Erythroblast (primary cell): ENCODE data around the gene STARD13.
A peak's percentile ranks its signal among the peaks of the same experiment; 100 is the strongest.

Source experiments
- DNase-seq, 2 experiments: peaks; one replicate each; lab custom pipeline; 2025; lab: John Stamatoyannopoulos, UW
- GATA1 ChIP-seq: IDR thresholded peaks from 2 replicates; pipeline ENCODE4 v1.6.1; 2011; ENCODE audit warnings: low read depth, mild to moderate bottlenecking, control low read depth, low read length, moderate library complexity
- POLR2A ChIP-seq: IDR thresholded peaks from 2 replicates; pipeline ENCODE4 v1.6.1; 2011; ENCODE audit warnings: mild to moderate bottlenecking, low read length

STARD13 gene

DNA sequence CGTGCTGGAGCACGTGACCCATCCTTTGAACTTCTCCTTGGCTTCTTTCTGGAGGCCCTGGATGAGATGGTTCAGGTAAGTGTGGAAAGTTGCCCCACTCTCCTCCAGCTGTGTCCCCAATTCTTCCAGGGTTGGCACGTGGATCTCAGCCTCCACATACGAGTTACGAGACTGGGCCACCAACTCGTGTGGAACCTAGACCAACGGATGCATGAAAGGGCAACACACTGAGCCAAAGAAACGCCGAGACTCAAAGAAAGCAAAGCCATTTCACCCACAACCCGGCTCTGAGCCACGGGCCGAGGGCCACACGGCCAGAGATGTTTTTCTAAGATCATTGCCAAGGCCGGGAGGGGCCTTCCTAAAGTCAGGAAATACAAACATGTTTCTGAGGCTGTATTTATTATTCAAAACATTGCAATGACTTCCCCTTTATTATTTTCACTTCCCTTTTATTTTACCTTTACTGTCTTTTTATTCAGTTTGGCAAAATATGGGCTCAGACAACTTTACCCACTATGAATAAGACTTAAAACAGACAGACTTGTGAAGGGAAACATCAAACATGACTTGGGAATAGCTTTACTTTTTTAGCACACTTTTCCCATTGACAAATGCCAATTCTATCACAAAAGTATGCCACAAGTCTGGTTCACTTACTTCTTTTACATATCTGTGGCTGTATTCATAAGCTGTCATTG is 174.7 kb downstream of the STARD13 start:
- no peak for DNase-seq
- TF ChIP-seq GATA1, result no peak
- TF ChIP-seq POLR2A, result no peak

DNA sequence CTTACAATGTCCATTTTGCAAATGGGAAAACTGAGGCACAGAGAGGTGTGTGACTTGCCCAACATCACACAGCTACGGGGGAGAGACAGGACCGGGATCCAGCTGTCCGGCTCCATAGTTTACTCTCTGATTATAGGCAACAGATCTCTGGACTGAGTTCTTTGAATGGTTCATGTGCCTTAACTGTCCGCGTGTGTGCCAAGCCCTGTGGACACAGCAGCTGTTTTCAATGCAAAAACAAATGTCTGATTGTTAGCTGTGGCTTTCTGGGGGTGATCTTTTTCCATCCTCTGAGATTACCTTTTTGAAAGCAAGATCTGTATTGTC is 175.2 kb downstream of the STARD13 start:
- TF ChIP-seq GATA1, result no peak
- TF ChIP-seq POLR2A, result no peak
- no peak for DNase-seq

DNA sequence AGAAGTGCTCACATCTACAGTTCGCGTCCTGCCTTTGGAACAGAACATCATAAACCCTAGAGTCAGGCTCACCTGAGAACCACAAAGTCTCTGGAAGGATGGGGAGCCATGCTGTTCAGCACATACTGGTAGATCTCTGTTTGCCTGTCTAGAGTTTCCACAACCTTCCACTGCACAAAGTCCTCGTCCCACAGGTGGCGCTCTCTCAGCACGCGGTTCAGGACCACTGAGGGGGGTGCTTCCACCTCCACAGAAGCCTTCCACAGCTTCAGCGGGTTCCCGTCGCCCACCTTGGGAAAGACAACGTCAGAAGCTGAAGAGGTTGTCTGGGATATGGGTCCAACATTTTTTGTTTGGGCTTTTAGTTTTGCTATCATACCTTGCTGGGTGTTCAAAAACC is 175.8 kb downstream of the STARD13 start:
- peak in 1 of 2 experiments; percentile 9 for DNase-seq
- no peak for TF ChIP-seq POLR2A
- TF ChIP-seq GATA1, result no peak

DNA sequence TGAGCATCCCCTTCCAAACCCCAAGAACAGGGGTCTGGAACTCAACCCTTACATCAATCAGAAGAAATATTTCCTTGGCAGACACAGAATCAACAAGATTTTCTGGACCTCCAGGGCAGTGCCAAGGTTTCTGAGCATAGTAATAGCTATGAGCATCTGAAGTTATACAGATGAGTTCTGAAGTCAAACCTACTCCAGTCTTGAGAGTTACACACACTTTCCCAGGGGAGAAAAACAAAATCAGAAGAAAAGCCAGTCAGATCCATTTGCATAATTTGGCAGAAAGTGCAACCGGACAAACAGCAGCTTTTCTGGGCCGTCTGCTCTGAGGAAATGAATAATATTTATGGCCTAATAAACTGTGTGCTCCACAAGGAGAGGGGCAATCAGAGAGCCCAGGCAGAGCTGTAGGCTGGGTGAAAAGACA is 176.3 kb downstream of the STARD13 start:
- TF ChIP-seq GATA1, result no peak
- TF ChIP-seq POLR2A, result no peak
- no peak for DNase-seq

DNA sequence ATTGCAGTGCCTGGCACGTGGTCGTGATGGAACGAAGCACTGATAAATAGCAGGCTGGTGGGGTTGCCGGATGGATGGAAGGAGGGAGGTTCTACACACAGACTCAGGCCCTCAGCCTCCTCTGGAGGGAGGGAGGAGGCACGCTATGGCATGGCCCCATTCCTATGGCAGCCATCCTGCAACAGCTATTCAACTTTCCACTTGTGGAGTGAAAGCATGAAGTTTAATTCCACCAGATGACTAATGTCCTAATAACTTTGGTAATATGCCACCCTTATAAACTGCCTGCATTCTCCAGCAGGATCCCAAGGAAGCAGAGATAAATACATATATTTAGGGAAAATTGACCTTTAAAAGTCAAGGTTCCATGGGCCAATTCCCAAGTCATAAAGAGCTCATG is 176.9 kb downstream of the STARD13 start:
- no peak for TF ChIP-seq GATA1
- no peak for TF ChIP-seq POLR2A
- DNase-seq, result no peak

DNA sequence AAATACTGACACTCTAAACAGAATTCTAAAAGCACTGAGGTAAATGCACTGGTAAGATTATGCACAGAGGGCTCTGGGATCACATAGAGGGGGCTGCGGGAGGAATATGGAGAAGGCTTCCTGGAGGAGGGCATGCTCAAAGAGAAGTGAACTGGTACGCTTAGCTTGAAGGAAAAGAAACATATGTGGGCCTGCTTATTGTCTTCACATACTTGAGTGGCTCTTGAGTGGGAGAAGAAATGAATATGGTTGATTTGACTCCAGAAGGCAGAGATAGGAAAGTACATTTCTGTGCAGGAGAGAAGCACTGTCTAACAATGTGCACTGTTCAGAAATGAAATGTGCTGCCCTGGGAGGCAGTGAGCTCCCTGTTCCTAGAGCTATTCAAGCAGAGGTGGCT is 178.2 kb downstream of the STARD13 start:
- TF ChIP-seq GATA1 (no peak), POLR2A (no peak)
- no peak for DNase-seq

DNA sequence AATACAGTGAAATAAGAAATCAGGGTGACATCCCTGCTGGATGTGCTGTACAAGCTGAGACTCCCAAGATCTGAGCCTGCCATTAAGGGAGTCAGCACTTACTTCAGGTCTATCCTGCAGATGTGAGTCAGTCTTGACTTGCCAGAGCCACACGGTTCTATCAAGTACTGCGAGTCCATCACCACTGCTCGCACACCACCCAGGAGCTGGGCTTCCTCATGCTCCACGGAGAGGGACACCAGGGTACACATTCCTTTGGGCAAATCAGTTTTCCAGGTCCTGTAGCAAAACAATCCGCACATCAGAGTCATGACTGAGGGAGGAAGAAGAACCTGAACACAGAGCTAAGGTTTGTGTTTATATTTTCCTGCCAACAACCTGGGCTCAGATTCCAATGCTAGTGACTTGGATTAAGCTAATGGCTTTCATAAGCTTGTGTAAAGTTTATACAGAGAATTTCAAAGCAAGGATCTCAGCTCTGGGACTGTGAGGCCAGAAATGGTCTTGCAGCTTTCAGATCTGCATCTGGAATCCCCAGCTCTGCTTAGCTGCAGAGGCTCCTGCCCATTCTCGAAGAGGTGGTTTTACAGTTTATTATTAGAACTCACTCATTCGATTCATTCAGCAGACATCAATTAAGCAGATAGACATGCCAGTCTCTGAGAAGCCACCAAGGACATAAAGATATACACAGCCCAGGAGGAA is 178.7 kb downstream of the STARD13 start:
- DNase-seq, result no peak
- TF ChIP-seq GATA1, result no peak

DNA sequence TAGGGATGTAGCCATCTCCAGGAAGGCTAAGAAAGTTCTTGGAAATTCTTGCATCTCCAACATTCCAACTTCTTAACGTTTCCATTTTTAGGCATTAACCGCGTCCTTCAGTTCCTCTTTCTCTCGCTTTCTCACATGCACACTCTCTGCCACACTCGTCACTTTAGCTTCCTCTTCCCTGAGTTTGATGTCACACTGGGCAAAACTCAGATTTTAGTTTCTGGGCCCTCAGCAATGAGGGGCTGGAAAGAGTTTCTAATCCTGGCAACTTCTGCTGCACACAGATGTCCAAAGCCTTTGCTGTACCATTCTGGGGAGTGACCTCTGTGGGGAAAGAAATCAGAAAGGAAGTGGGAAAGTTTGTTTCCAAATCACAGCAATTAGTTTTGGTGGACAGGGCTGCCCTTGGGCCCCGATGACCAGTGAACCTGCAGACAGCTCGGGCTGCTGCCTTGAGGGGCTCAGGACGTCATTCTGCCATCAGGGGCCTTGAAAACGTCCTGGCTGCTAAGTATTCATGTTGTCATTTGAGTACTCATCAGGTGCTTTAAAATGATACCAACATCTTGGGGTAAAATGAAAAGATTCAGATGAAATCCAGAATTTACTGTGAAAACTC is 180.1 kb downstream of the STARD13 start:
- TF ChIP-seq POLR2A, result no peak
- no peak for TF ChIP-seq GATA1
- no peak for DNase-seq

DNA sequence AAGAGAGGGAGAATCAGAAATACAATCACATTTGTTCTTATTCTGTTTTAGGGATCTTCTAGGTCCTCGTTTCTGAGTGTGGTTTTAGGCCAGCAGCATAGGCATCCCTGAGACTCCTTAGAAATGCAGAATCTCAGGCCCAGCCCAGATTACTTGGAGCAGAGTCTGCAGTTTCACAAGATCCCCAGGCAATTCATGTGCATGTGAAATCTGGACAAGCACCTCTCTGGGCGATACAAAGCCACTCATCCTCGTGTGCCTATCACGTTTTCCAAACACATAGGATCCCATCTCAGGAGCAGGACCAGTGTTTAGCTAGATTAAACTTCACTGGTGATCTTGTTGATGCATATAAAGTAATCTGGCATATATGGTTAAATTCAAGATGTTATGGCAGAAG is 182.1 kb downstream of the STARD13 start:
- DNase-seq, result no peak
- no peak for TF ChIP-seq POLR2A
- TF ChIP-seq GATA1, result no peak

DNA sequence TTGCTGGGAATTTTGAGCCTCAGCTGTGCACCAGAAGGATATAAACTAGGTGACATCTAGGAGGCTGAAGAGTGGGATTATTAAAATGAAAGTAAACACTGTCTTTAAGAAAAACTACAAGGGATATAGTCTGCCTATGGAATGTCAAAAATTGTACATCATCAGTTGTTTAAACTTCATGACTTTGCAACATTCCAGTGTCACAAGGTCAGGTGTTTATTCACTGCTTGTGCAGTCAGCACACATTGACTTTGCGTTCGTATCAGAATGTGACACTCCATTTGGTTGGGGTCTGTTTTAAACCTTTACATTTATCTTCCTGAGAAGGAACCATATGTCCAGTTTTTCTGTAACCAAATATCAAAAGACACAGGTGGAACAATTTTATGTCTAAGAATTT is 183.7 kb downstream of the STARD13 start:
- DNase-seq, result no peak

DNA sequence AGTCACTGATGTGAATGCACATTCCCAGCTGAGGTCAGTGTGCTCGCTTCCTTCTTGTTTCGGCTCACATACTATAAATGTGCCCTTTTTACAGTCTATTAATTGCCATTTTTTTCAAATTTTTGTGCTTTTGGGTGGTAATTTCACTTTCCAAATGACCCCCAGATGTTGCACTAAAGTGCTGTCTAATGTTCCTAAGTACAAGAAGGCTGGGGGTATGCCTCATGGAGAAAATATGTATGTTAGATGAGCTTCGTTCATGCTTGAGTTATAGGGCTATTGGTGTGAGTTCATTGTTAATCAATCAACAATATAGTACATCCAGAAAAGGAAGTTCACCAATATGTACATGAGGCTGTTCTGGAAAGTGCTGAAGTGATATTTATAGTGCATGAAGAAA is 184.7 kb downstream of the STARD13 start:
- TF ChIP-seq POLR2A (no peak), GATA1 (no peak)
- no peak for DNase-seq

More for the DNA sequence above, 183.7 kb downstream of the STARD13 start:
- no peak for TF ChIP-seq GATA1
- no peak for TF ChIP-seq POLR2A

DNA sequence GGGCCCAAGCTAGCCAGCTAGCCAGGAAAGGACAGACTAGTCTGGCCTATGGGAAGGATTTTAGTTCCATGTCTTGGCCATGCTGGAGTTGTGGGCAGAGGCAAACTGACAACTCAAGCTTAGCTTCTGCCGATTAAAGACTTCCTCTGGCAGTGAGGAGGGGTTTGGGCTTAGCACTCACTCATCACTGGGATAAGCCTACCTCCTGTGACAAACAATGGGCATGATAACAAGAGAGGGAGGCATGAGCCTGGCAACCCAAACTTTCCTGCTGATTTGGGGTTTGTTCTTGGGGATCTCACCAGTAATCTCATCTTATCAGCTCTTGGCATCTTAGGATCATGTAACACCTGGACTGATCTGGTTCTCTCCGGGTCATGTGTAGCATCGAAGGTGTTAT is 185.7 kb downstream of the STARD13 start:
- no peak for DNase-seq
- TF ChIP-seq GATA1 (no peak), POLR2A (no peak)

DNA sequence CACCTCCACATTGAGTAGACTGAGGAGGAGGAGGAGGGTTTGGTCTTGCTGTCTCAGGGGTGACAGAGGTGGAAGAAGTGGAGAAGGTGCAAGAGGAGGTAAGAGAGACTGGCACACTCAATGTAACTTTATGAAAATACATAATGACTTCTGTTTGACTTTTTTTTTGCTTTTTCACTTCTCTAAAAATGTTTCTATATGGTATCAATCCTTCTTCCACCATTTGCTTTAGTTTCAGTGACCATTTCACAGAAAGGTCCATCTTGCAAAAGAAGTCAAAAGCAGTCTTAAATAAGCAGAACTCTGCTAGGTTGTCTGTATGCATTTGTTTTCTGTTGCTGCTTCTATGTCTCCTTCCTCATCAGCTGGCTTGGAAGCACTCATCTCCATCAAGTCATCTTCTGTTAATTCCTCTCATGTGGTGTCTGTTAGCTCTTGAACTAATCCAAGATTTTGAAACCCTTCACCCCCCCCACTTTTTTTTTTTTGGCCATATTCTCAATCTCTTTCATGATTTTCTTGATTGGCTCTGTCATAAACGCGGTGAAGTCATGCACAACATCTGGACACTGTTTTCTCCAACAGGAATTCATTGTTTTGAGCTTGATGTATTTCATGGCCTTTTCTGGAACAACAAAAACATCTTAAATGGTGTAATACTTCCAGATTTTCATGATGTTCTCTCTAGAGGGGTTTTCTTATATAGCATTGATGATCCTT is 188.5 kb downstream of the STARD13 start:
- TF ChIP-seq POLR2A (no peak), GATA1 (no peak)
- no peak for DNase-seq
